ENCODE results near the gene DOCK4.
"Not testable (repeated sequence)": the region's sequence is repeated elsewhere in the genome, so short reads cannot be mapped to it uniquely, and the experiment has no call there.

The DOCK4 gene

GRCh38 chr7:112132051-112132694, 74.0 kb downstream of the DOCK4 start:
- no peak for DNase-seq

DNA sequence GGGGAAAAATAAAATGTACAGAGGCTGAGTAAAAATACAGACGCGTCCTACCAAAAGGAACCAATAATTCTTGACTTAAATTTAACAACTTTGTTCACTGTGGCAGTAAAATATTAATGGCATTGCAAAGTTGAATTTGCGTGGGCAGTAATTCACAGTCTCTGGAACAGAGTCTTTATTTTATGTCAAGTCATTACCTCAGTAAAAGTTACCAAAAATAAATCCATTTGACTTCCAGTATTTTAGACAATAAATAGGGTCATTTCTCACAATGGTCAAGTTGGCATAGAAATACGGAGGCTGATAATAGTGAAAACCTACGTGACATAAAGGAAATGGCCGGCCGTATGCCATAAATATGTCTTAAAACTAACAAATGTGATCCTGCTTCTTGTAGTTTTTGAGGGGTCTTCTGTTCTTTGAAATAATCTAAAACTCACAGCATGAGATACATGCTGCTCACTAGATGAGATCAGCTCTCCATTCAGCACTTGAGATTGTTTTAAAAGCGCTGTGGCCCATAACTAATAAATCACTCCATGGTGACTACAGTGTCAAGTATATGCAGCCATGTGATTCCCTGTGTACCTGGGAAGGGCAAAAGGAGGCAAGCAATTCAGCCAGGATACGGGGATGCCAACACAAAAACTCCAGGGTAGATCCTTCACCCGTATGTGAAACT, 75.3 kb downstream of the DOCK4 start:
- no peak for DNase-seq

DNA sequence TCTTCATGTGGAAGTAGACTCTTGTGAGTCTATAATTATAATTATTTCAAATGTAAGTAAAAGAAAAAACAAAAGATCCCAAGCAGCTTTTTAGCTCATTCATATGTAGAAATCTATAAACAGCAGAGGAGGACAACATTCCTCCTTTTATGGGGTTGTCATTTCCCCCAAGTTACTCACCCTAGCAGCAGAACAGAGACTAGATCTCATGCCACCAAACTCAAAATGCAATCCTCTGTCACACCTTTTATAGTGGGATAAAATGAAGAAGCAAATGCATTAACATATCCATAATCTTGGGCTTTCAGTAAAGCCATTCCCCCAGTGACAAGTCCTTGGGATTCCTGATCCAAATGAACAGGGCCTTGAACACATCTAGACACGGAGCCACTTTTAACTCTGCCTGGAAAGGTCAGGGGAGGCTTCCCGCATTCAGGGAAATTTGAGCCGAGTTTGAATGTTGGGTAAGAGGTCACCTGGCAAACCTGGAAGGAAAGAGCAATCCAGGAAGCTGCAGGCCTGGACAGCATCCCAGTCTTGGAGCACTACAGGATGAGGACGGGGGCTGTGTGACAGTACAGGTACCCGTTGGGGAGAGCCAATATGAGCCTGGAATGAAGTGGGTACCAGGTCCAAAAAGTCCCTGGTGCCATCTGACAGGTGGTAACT, 76.4 kb downstream of the DOCK4 start:
- DNase-seq: no peak

DNA sequence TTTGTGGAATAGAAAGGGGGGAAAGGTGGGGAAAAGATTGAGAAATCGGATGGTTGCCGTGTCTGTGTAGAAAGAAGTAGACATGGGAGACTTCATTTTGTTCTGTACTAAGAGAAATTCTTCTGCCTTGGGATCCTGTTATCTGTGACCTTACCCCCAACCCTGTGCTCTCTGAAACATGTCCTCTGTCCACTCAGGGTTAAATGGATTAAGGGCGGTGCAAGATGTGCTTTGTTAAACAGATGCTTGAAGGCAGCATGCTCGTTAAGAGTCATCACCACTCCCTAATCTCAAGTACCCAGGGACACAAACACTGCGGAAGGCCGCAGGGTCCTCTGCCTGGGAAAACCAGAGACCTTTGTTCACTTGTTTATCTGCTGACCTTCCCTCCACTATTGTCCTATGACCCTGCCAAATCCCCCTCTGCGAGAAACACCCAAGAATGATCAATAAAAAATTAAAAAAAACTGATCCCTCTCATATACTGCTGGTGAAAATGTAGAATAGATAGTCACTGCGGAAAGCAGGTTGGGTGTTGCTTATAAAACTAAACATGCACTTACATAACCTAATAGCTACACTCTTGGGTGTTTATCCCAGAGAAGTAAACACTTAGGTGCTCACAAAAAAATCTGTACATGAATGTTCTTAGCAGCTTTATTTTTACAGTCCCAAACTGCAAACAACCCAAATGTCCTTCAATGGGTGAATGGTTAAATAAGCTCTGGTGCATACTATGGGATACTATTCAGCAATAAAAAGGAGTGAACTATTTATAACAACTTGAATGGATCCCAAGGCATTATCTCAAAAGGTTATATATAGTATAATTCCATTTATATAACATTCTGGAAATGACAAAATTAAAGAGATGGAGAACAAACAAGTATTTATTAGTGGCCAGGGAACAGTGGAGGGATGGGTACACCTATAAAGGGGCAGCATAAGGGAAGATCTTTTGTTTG, 77.5 kb downstream of the DOCK4 start:
- DNase-seq: not testable (repeated sequence)

DNA sequence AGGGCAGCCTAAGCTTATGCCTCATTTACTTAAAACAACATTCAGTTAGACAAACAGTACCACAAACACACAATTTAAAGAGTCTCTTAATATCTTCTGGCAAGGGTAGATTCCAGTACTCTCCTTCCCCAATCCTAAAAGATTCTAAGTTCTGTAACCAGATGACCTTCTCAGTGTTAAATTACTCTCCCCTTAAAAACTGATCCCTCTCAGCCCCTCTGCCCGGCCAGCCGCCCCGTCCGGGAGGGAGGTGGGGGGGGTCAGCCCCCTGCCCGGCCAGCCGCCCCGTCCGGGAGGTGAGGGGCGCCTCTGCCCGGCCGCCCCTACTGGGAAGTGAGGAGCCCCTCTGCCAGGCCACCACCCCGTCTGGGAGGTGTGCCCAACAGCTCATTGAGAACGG, 78.2 kb downstream of the DOCK4 start:
- not testable (repeated sequence) for DNase-seq

- DNase-seq: no peak
Measured at GRCh38 chr7:112125250-112125649, 80.9 kb downstream of the DOCK4 start.

DNA sequence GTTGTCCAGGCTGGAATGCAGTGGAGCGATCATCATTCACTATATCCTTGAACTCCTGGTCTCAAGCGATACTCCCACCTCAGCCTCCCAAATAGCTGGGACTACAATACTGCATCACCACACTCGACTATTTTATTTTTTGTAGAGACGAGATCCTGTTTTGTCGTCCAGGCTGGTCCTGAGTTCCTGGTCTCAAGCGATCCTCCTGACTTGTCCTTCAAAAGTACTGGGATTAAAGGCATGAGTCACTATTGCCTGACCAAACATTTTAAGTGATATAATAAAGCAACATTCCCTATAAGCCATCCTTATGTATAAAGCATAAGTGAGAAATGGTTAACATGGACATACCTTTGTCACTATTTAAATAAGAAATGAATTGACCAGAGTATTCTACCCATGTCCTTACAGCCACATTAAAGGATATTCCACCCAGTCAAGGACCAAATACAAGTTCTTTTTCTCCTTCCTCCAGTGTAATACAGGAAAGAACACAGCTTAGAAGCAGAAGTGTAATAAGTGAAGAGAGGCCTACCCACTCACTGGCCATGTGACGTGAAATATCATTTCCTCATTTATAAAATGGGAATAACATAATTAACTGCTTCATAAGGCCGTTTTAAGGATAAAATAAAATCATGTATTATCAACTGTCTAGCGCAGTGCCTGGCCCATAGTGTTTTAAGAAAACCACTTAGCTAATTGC, 82.0 kb downstream of the DOCK4 start:
- DNase-seq: no peak

GRCh38 chr7:112122798-112123197, 83.4 kb downstream of the DOCK4 start:
- no peak for DNase-seq

- no peak for DNase-seq
Measured at GRCh38 chr7:112122144-112122543, 84.1 kb downstream of the DOCK4 start.

- no peak for DNase-seq
Measured at GRCh38 chr7:112121318-112121717, 84.9 kb downstream of the DOCK4 start.

- no peak for DNase-seq
Measured at GRCh38 chr7:112120696-112121217, 85.4 kb downstream of the DOCK4 start.

- no peak for DNase-seq
Measured at GRCh38 chr7:112118581-112119566, 87.3 kb downstream of the DOCK4 start.

- no peak for DNase-seq
Measured at GRCh38 chr7:112116894-112117293, 89.3 kb downstream of the DOCK4 start.

- no peak for DNase-seq
Measured at GRCh38 chr7:112116358-112116757, 89.8 kb downstream of the DOCK4 start.

DNA sequence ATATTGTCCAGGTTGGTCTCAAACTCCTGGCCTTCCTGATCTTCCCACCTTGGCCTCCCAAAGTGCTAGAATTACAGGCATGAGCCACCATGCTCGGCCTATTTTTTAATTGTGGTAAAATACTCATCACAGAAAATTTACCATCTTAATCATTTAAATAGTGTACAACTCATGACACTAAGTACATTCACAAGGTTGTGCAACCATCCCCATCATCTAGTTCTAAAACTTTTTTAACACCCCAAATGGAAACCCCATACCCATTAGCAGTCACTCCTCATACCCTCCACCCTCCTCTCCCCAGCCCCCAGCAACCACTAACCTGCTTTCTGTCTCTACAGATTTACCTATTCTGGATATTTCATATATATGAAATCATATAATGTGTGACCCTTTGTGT, 90.3 kb downstream of the DOCK4 start:
- no peak for DNase-seq

DNA sequence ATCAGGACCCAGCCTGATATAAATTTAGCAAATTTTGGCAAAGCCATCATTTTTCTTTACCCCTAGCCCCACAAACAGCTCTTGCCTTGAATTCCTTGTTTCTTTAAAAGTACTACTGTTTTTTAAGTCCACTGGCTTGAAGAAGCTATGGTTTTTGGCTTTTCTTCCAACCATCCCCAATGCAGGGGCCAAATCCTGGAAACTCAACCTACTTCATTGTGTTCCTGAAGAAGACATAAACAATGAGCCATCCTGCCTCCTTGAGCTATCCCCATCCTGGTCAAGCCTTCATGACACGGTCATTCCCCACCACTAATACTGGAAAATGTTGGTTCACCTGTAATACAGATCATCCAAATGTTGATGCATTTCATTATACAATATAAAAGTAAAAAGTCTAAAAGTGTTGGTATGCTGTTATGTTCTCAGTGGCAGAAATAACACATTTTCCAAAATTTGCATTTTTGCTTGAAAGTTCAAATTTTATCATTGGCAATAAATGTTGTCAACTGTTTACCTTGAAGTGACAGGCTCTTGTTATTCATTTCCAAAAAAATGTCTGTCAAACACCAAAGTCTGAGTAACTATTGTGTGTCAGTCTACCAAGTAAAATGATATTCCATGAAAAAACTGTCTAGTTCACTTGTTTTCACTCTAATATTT, 92.2 kb downstream of the DOCK4 start:
- no peak for DNase-seq

DNA sequence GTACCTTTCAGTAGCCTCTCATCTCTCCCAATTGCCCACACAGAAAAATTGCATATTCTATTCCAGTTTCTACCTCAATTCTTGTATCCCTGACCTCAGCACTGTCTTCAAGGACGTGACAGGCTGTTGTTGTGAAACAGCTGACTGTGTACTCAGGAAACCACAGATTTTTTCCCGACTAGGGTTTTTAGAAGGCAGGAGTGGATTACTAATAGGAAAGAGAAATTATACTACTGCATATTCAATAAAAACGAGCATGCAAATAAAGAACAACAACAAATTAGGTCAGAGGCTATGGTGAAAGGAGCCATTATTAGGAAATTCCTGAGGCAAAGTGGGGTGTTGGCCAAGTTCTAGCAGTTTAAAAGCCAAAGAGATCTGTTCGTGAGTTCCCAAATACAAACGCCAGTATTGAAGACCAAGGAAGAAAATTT, 93.4 kb downstream of the DOCK4 start:
- no peak for DNase-seq

DNA sequence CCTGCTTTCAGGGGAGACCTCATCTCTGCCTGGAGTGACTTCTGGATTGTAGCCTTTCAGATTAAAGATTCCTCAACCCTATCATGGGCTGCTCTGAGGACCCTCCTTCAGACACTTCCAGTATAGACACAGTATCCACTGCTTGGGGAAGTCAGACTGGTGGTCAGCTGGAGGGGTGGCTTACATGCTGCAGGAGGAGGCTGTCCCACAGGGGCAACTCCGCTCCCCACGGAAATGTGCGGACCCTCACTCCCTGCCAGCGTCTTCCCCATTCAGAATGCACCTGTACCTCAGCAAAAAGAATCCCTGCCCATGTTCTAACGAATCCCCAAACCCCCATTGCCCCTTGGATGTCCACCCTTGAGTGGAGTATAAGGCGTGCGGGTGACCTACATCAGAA, 95.5 kb downstream of the DOCK4 start:
- DNase-seq: no peak

DNA sequence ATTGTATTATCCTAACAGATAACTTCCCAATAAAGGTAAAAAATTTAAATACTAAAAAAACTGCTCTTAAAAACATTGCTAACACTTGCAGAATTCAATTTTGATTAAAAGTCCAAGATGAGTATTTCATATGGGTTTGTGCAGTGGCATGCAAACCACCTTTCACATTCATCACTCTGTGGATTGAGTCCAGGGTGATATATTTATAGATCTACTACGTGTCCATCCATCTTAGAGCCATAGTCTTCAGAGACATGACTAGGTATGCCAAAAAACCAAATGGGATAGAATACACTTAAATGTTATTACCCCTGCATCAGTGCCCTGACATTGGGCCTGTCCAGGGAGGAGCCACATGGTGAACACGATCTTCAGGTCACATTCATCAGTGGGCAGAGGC, 96.0 kb downstream of the DOCK4 start:
- no peak for DNase-seq

- DNase-seq: no peak
Measured at GRCh38 chr7:112108981-112109380, 97.2 kb downstream of the DOCK4 start.
